ENCODE data around the gene AGBL4. TPM values are rescaled to one million over a fixed set of nuclear protein-coding genes. Genes with fewer than 3 reads are reported as not detected.

The AGBL4 gene
- total and polyA plus RNA-seq, 8 donors: 0.32 to 1.3 (median 0.87) TPM

- no peaks in the 10 kb centered on the region for H3K4me1 ChIP-seq
- ATAC-seq (no peak), DNase-seq (no peak)
- H3K9me3 ChIP-seq: peaks cover 0 to 16% of the 10 kb centered on the region in 2 donors
- no peaks in the 10 kb centered on the region for H3K36me3 ChIP-seq
- H3K4me3 ChIP-seq: no peak overlapping the region
- H3K27me3 ChIP-seq: no peaks in the 10 kb centered on the region
- TF ChIP-seq, protein P1, sequence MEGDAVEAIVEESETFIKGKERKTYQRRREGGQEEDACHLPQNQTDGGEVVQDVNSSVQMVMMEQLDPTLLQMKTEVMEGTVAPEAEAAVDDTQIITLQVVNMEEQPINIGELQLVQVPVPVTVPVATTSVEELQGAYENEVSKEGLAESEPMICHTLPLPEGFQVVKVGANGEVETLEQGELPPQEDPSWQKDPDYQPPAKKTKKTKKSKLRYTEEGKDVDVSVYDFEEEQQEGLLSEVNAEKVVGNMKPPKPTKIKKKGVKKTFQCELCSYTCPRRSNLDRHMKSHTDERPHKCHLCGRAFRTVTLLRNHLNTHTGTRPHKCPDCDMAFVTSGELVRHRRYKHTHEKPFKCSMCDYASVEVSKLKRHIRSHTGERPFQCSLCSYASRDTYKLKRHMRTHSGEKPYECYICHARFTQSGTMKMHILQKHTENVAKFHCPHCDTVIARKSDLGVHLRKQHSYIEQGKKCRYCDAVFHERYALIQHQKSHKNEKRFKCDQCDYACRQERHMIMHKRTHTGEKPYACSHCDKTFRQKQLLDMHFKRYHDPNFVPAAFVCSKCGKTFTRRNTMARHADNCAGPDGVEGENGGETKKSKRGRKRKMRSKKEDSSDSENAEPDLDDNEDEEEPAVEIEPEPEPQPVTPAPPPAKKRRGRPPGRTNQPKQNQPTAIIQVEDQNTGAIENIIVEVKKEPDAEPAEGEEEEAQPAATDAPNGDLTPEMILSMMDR (IDR thresholded peaks at IDR 0.05): no peak
- H3K27ac ChIP-seq: no peak overlapping the region
- intact Hi-C loops (cut with DNase I): no loop called here
These were observed 417.7 kb downstream of the AGBL4 start for GRCh38 chr1:49606082-49606481.

DNA sequence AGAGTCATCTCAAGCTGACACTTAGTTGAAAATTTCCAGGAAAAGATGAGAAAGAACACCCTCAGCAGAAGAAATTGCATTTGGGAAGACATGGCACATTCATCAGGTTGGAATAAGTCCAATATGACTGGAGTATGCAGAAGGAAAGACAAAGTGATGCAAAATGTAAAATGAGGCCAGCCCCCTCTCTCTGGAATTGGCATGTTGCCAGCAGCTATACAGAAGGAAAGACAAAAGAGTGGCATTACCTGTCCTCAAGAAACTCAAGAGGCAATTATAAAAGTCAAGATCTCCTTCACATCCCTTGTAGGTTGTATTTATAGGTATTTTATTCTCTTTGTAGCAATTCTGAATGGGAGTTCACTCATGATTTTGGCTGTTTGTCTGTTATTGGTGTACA is 426.3 kb downstream of the AGBL4 start:
- Histone ChIP-seq H3K27me3 (no peaks in the 10 kb centered on the region), H3K27ac (no peak overlapping the region), H3K36me3 (no peaks in the 10 kb centered on the region), H3K4me1 (no peaks in the 10 kb centered on the region), H3K4me3 (no peak overlapping the region), H3K9me3 (peaks cover 0 to 17% of the 10 kb centered on the region in 2 donors)
- intact Hi-C loops (cut with DNase I): no loop called here
- no peak for ATAC-seq
- DNase-seq: no peak
- TF ChIP-seq, protein P1 (IDR thresholded peaks at IDR 0.05): no peak

DNA sequence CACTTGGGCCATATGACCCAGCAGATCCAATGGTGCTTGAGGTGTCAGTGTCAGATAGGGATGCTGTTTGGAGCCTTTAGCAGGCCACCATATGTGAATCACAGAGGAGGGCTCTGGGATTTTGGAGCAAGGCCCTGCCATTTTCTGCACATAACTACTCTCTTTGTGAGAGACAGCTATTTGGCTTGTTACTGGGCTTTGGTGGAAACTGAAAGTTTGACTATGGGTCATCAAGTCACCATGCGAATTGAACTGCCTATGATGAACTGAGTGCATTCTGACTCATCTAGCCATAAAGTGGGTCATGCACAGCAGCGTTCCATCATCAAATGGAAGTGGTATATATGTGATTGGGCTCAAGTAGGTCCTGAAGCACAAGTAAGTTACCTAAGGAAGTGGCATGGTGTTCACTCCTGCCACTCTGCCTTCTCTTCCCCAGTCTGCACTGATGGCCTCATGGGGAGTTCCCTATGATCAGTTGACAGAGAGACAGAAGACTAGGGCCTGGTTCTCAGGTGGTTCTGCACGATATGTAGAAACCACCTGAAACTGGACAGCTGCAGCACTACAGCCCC is 447.3 kb downstream of the AGBL4 start:
- Histone ChIP-seq H3K9me3 (peaks cover 0 to 57% of the 10 kb centered on the region in 2 donors), H3K27ac (no peak overlapping the region), H3K4me1 (no peaks in the 10 kb centered on the region), H3K36me3 (no peaks in the 10 kb centered on the region), H3K27me3 (no peaks in the 10 kb centered on the region), H3K4me3 (no peak overlapping the region)
- DNase-seq: no peak
- intact Hi-C loops (cut with DNase I): no loop called here
- TF ChIP-seq, protein P1 (IDR thresholded peaks at IDR 0.05): no peak
- ATAC-seq: no peak

GRCh38 chr1:49556676-49557234 is 467.0 kb downstream of the AGBL4 start:
- intact Hi-C loops (cut with DNase I): no loop called here
- TF ChIP-seq, protein P1 (IDR thresholded peaks at IDR 0.05): no peak
- peak in 1 of 4 donors; percentile 68 for DNase-seq
- Histone ChIP-seq H3K27me3 (no peaks in the 10 kb centered on the region), H3K36me3 (no peaks in the 10 kb centered on the region), H3K4me3 (no peak overlapping the region), H3K9me3 (peaks cover 0 to 25% of the 10 kb centered on the region in 2 donors), H3K4me1 (no peaks in the 10 kb centered on the region), H3K27ac (no peak overlapping the region)
- ATAC-seq: no peak

- Histone ChIP-seq H3K36me3 (no peaks in the 10 kb centered on the region), H3K4me3 (no peak overlapping the region), H3K27me3 (no peaks in the 10 kb centered on the region), H3K4me1 (no peaks in the 10 kb centered on the region), H3K9me3 (peaks cover 0 to 27% of the 10 kb centered on the region in 2 donors), H3K27ac (no peak overlapping the region)
- DNase-seq (no peak), ATAC-seq (no peak)
- TF ChIP-seq, protein P1 (IDR thresholded peaks at IDR 0.05): no peak
- intact Hi-C loops (cut with DNase I): no loop called here
These were observed 471.7 kb downstream of the AGBL4 start for GRCh38 chr1:49552101-49552500.
